Naive B cell (primary cell): ENCODE data around the gene HRH1. TPM values are rescaled to one million over a fixed set of nuclear protein-coding genes. Genes with fewer than 3 reads are reported as not detected.
"Not testable (repeated sequence)": the region's sequence is repeated elsewhere in the genome, so short reads cannot be mapped to it uniquely, and the experiment has no call there.

Experiments
- ATAC-seq, 2 donors: fragments of 150-1000 bp; cut with Tn5 transposase; 2 replicates each; pipeline ENCODE4 v1.10.0; 2021; ENCODE audit warnings: low read depth in 2 of 2, mild to moderate bottlenecking in 2 of 2, moderate library complexity in 2 of 2
- DNase-seq: peaks from one replicate; pipeline ENCODE4 v3.0.0; 2022
- H3K27ac Mint-ChIP-seq, 6 donors: one replicate each; pipeline ENCODE4 v1.8.0; 2020 to 2022; ENCODE audit warnings: mild to moderate bottlenecking in 6 of 6, mixed read lengths in 6 of 6, moderate library complexity in 5 of 6, inconsistent platforms in 2 of 6
- H3K27me3 Mint-ChIP-seq, 3 donors: one replicate each; pipeline ENCODE4 v1.8.0; 2021 to 2022; ENCODE audit warnings: mixed read lengths in 3 of 3, mild to moderate bottlenecking in 1 of 3
- H3K36me3 Mint-ChIP-seq, 2 donors: one replicate each; pipeline ENCODE4 v1.8.0; 2020 to 2022; ENCODE audit warnings: mixed read lengths in 2 of 2, inconsistent platforms in 1 of 2, mild to moderate bottlenecking in 1 of 2
- H3K4me1 Mint-ChIP-seq, 3 donors: one replicate each; pipeline ENCODE4 v1.8.0; 2020 to 2022; ENCODE audit warnings: mixed read lengths in 3 of 3, inconsistent platforms in 1 of 3, mild to moderate bottlenecking in 1 of 3, moderate library complexity in 1 of 3
- H3K4me3 Mint-ChIP-seq, 8 donors: one replicate each; pipeline ENCODE4 v1.8.0; 2020 to 2022; ENCODE audit warnings: mild to moderate bottlenecking in 8 of 8, mixed read lengths in 8 of 8, moderate library complexity in 8 of 8, inconsistent platforms in 2 of 8
- H3K9me3 Mint-ChIP-seq, 7 donors: one replicate each; pipeline ENCODE4 v1.8.0; 2020 to 2022; ENCODE audit warnings: mixed read lengths in 7 of 7, mild to moderate bottlenecking in 5 of 7, inconsistent platforms in 2 of 7, moderate library complexity in 1 of 7
- polyA plus RNA-seq, 6 donors: library from polyadenylated mRNA; unstranded; fragments of 300-500 nt; fragmentation: Illumina TruSeq; gene quantifications; one replicate each; pipeline ENCODE4 v1.2.3, GENCODE V29; 2021; ENCODE audit warnings: low read depth in 6 of 6

Gene HRH1
- polyA plus RNA-seq, 6 donors from 2014 or later, result not detected

GRCh38 chr3:11168406-11168805 is 14.1 kb downstream of the HRH1 start:
- ATAC-seq, result no peak
- H3K36me3 Mint-ChIP-seq, result no peaks in the 10 kb centered on the region
- no peak overlapping the region for H3K27ac Mint-ChIP-seq
- peaks cover 5 to 33% (median 19%) of the 10 kb centered on the region in 3 donors for H3K27me3 Mint-ChIP-seq
- H3K9me3 Mint-ChIP-seq, result no peaks in the 10 kb centered on the region
- DNase-seq, result no peak
- no peak overlapping the region for H3K4me3 Mint-ChIP-seq
- no peaks in the 10 kb centered on the region for H3K4me1 Mint-ChIP-seq

GRCh38 chr3:11168881-11169805 is 14.8 kb downstream of the HRH1 start:
- ATAC-seq, result no peak
- Mint-ChIP-seq H3K36me3 (no peaks in the 10 kb centered on the region), H3K4me1 (no peaks in the 10 kb centered on the region), H3K27ac (no peak overlapping the region), H3K9me3 (no peaks in the 10 kb centered on the region), H3K27me3 (peaks cover 5 to 32% (median 18%) of the 10 kb centered on the region in 3 donors), H3K4me3 (no peak overlapping the region)
- DNase-seq, result no peak

- H3K4me1 Mint-ChIP-seq, result no peaks in the 10 kb centered on the region
- no peaks in the 10 kb centered on the region for H3K36me3 Mint-ChIP-seq
- H3K4me3 Mint-ChIP-seq, result peak overlapping the region in 1 of 8 donors; percentile 22
- H3K27ac Mint-ChIP-seq, result peak overlapping the region in 1 of 6 donors; percentile 47
- H3K27me3 Mint-ChIP-seq, result peaks cover 5 to 35% (median 20%) of the 10 kb centered on the region in 3 donors
- ATAC-seq (no peak), DNase-seq (no peak)
- H3K9me3 Mint-ChIP-seq, result no peaks in the 10 kb centered on the region
These were observed 15.9 kb downstream of the HRH1 start for GRCh38 chr3:11170052-11170770.

GRCh38 chr3:11172096-11172690 is 17.9 kb downstream of the HRH1 start:
- peaks cover 0 to 35% (median 20%) of the 10 kb centered on the region in 3 donors for H3K27me3 Mint-ChIP-seq

GRCh38 chr3:11173828-11174465 is 19.7 kb downstream of the HRH1 start:
- no peak overlapping the region for H3K27ac Mint-ChIP-seq
- H3K36me3 Mint-ChIP-seq, result no peaks in the 10 kb centered on the region
- H3K4me3 Mint-ChIP-seq, result no peak overlapping the region
- DNase-seq (no peak), ATAC-seq (no peak)
- no peaks in the 10 kb centered on the region for H3K4me1 Mint-ChIP-seq
- peaks cover 0 to 27% (median 20%) of the 10 kb centered on the region in 3 donors for H3K27me3 Mint-ChIP-seq
- H3K9me3 Mint-ChIP-seq, result no peaks in the 10 kb centered on the region

More at GRCh38 chr3:11172096-11172690, 17.9 kb downstream of the HRH1 start:
- H3K4me1 Mint-ChIP-seq, result no peaks in the 10 kb centered on the region
- no peak for ATAC-seq
- H3K9me3 Mint-ChIP-seq, result no peaks in the 10 kb centered on the region
- H3K27ac Mint-ChIP-seq, result no peak overlapping the region
- no peak overlapping the region for H3K4me3 Mint-ChIP-seq
- no peak for DNase-seq
- no peaks in the 10 kb centered on the region for H3K36me3 Mint-ChIP-seq

GRCh38 chr3:11178421-11178820 is 24.1 kb downstream of the HRH1 start:
- H3K9me3 Mint-ChIP-seq, result no peaks in the 10 kb centered on the region
- H3K4me1 Mint-ChIP-seq, result no peaks in the 10 kb centered on the region
- ATAC-seq, result no peak
- no peak overlapping the region for H3K4me3 Mint-ChIP-seq
- DNase-seq, result no peak
- peaks cover 0 to 8% (median 6%) of the 10 kb centered on the region in 3 donors for H3K27me3 Mint-ChIP-seq
- no peaks in the 10 kb centered on the region for H3K36me3 Mint-ChIP-seq
- peak overlapping the region in 1 of 6 donors; percentile 21 for H3K27ac Mint-ChIP-seq

GRCh38 chr3:11184328-11184969 is 30.2 kb downstream of the HRH1 start:
- not testable (repeated sequence) for H3K36me3 Mint-ChIP-seq, H3K4me3 Mint-ChIP-seq, H3K27ac Mint-ChIP-seq, ATAC-seq, H3K9me3 Mint-ChIP-seq, H3K4me1 Mint-ChIP-seq, DNase-seq
- H3K27me3 Mint-ChIP-seq, result peaks cover 9 to 28% (median 18%) of the 10 kb centered on the region in 3 donors

- Mint-ChIP-seq H3K9me3 (no peaks in the 10 kb centered on the region), H3K4me1 (no peaks in the 10 kb centered on the region), H3K27me3 (peaks cover 9 to 28% (median 18%) of the 10 kb centered on the region in 3 donors), H3K27ac (no peak overlapping the region), H3K4me3 (no peak overlapping the region), H3K36me3 (no peaks in the 10 kb centered on the region)
- no peak for DNase-seq
- ATAC-seq, result no peak
These were observed 30.9 kb downstream of the HRH1 start for GRCh38 chr3:11185144-11185543.

- H3K36me3 Mint-ChIP-seq, result no peaks in the 10 kb centered on the region
- DNase-seq, result no peak
- H3K4me3 Mint-ChIP-seq, result no peak overlapping the region
- H3K27me3 Mint-ChIP-seq, result peaks cover 9 to 28% (median 18%) of the 10 kb centered on the region in 3 donors
- H3K27ac Mint-ChIP-seq, result peak overlapping the region in 1 of 6 donors; percentile 44
- H3K4me1 Mint-ChIP-seq, result no peaks in the 10 kb centered on the region
- no peaks in the 10 kb centered on the region for H3K9me3 Mint-ChIP-seq
- ATAC-seq, result no peak
These were observed 31.4 kb downstream of the HRH1 start for GRCh38 chr3:11185564-11186317.

- Mint-ChIP-seq H3K4me3 (no peak overlapping the region), H3K4me1 (no peaks in the 10 kb centered on the region), H3K27me3 (peaks cover 9 to 32% (median 18%) of the 10 kb centered on the region in 3 donors), H3K9me3 (no peaks in the 10 kb centered on the region), H3K36me3 (no peaks in the 10 kb centered on the region), H3K27ac (peak overlapping the region in 1 of 6 donors; percentile 16)
- DNase-seq (no peak), ATAC-seq (no peak)
These were observed 32.0 kb downstream of the HRH1 start for GRCh38 chr3:11186318-11186692.

GRCh38 chr3:11186771-11187191 is 32.5 kb downstream of the HRH1 start:
- Mint-ChIP-seq H3K27me3 (peaks cover 9 to 32% (median 18%) of the 10 kb centered on the region in 3 donors), H3K9me3 (peaks cover 0 to under 1% (median 0%) of the 10 kb centered on the region in 7 donors), H3K36me3 (no peaks in the 10 kb centered on the region), H3K27ac (no peak overlapping the region), H3K4me1 (no peaks in the 10 kb centered on the region), H3K4me3 (no peak overlapping the region)
- ATAC-seq (no peak), DNase-seq (no peak)

GRCh38 chr3:11187681-11188080 is 33.4 kb downstream of the HRH1 start:
- Mint-ChIP-seq H3K27me3 (peaks cover 9 to 32% (median 18%) of the 10 kb centered on the region in 3 donors), H3K9me3 (peaks cover 0 to 6% (median 0%) of the 10 kb centered on the region in 7 donors), H3K4me3 (no peak overlapping the region), H3K36me3 (no peaks in the 10 kb centered on the region), H3K27ac (no peak overlapping the region), H3K4me1 (no peaks in the 10 kb centered on the region)
- ATAC-seq, result no peak
- DNase-seq, result no peak
